ENCODE data around the gene CES4A. TPM values are rescaled to one million over a fixed set of nuclear protein-coding genes. Genes with fewer than 3 reads are reported as not detected.

CES4A gene
- total and polyA plus RNA-seq, 2 of the 13 experiments (the other 11 are each of a cell fraction or from before 2014, with no cell fraction given) = 0.09 to 0.17 TPM

DNA sequence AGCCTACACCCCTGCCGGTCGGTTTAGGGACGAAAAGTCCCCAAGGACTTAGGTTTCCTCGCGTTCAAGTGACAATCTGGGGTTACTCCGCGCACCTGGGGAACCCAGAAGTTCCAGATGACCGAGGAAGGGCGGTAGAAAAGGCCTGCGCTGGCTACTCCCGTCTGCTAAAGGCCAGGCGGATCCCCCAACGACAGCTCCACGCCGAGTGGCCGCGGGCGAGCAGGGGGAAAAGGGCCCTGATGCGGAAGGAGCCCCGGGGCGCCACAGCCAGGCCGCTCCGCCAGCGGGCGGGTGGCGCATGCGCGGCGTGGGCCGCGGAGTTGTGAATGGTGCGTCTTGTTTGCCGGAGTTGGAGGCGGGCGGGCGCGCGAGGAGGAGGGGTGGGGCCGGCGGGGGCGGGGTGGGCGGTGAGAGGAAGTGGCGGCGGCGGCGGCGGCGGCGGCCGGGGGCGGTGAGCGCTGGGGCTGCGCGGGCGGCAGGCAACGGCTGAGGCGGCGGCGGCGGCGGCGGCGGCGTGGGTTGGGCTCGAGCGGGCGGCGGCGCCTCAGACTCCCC, 40.4 kb downstream of the CES4A start, which contains the start of gene CBFB (continued):
- TF ChIP-seq, protein P1, sequence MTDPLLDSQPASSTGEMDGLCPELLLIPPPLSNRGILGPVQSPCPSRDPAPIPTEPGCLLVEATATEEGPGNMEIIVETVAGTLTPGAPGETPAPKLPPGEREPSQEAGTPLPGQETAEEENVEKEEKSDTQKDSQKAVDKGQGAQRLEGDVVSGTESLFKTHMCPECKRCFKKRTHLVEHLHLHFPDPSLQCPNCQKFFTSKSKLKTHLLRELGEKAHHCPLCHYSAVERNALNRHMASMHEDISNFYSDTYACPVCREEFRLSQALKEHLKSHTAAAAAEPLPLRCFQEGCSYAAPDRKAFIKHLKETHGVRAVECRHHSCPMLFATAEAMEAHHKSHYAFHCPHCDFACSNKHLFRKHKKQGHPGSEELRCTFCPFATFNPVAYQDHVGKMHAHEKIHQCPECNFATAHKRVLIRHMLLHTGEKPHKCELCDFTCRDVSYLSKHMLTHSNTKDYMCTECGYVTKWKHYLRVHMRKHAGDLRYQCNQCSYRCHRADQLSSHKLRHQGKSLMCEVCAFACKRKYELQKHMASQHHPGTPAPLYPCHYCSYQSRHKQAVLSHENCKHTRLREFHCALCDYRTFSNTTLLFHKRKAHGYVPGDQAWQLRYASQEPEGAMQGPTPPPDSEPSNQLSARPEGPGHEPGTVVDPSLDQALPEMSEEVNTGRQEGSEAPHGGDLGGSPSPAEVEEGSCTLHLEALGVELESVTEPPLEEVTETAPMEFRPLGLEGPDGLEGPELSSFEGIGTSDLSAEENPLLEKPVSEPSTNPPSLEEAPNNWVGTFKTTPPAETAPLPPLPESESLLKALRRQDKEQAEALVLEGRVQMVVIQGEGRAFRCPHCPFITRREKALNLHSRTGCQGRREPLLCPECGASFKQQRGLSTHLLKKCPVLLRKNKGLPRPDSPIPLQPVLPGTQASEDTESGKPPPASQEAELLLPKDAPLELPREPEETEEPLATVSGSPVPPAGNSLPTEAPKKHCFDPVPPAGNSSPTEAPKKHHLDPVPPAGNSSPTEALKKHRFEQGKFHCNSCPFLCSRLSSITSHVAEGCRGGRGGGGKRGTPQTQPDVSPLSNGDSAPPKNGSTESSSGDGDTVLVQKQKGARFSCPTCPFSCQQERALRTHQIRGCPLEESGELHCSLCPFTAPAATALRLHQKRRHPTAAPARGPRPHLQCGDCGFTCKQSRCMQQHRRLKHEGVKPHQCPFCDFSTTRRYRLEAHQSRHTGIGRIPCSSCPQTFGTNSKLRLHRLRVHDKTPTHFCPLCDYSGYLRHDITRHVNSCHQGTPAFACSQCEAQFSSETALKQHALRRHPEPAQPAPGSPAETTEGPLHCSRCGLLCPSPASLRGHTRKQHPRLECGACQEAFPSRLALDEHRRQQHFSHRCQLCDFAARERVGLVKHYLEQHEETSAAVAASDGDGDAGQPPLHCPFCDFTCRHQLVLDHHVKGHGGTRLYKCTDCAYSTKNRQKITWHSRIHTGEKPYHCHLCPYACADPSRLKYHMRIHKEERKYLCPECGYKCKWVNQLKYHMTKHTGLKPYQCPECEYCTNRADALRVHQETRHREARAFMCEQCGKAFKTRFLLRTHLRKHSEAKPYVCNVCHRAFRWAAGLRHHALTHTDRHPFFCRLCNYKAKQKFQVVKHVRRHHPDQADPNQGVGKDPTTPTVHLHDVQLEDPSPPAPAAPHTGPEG (CRISPR knock-in tag; IDR thresholded peaks at IDR 0.05) = peak; percentile 97; the same call in 1 of the 2 replicates
- TF ChIP-seq CBFB (CRISPR knock-in tag; IDR thresholded peaks at IDR 0.05) = peak; percentile 71; the same call in 1 of the 2 replicates
- TF ChIP-seq ZNF879 (CRISPR knock-in tag; IDR thresholded peaks at IDR 0.05) = 0 out of 2 replicates have a peak, but pooled peaks have one; percentile 5
- TF ChIP-seq ZNF619 (CRISPR knock-in tag; IDR thresholded peaks at IDR 0.05) = 0 out of 2 replicates have a peak, but pooled peaks have one; percentile 66
- TF ChIP-seq ZNF674 (CRISPR knock-in tag; IDR thresholded peaks at IDR 0.05; ENCODE audit: low read depth) = peak; percentile 61
- peak; percentile 83 for TF ChIP-seq ZFP36L1 (CRISPR knock-in tag; IDR thresholded peaks at IDR 0.05)
- no peak for TF ChIP-seq EP300 (IDR thresholded peaks at IDR 0.05; ENCODE audit: low read depth in 2 of 2, low read length in 2 of 2)
- peak; percentile 52 for TF ChIP-seq EP300 (CRISPR knock-in tag; IDR thresholded peaks at IDR 0.05; ENCODE audit: borderline replicate concordance)
- peak; percentile 54; the same call in 1 of the 2 replicates for TF ChIP-seq ZNF777 (CRISPR knock-in tag; IDR thresholded peaks at IDR 0.05)
- TF ChIP-seq ZNF609 (CRISPR knock-in tag; IDR thresholded peaks at IDR 0.05; ENCODE audit: borderline replicate concordance) = peak; percentile 50; the same call in 1 of the 2 replicates
- peak; percentile 92 for TF ChIP-seq ZNF891 (CRISPR knock-in tag; IDR thresholded peaks at IDR 0.05)
- TF ChIP-seq DZIP1 (CRISPR knock-in tag; IDR thresholded peaks at IDR 0.05) = peak; percentile 78; the same call in 1 of the 2 replicates
- peak; percentile 78; the same call in 1 of the 2 replicates for TF ChIP-seq ZNF782 (CRISPR knock-in tag; IDR thresholded peaks at IDR 0.05; ENCODE audit: borderline replicate concordance)
- TF ChIP-seq TOE1 (CRISPR knock-in tag; IDR thresholded peaks at IDR 0.05) = 0 out of 2 replicates have a peak, but pooled peaks have one; percentile 78
